Endothelial cell of umbilical vein (primary cell): ENCODE data around the gene RNF145. TPM values are rescaled to one million over a fixed set of nuclear protein-coding genes. Genes with fewer than 3 reads are reported as not detected.

Experiments
- BruUV-seq: library from RNA; stranded (reverse); fragments of 400-500 nt; replicated peaks from 2 replicates; lab custom pipeline; 2021; lab: Mats Ljungman, UMichigan
- CTCF ChIA-PET: fragments of 300-600, 350-600 bp; sonication (Branson Sonifier 250); formaldehyde crosslinking; loops from one replicate; lab custom pipeline; 2021; ENCODE audit warnings: antibody characterized with exemption, inconsistent platforms; lab: Charles Lee
- POLR2A ChIA-PET: fragments of 300-600, 350-600 bp; sonication (Branson Sonifier 250); formaldehyde crosslinking; loops from one replicate; lab custom pipeline; 2021; ENCODE audit warnings: antibody characterized with exemption, inconsistent platforms; lab: Charles Lee
- DNase-seq: peaks from one replicate; pipeline ENCODE4 v3.0.0-alpha.2; 2011; ENCODE audit warnings: low read depth, low spot score
- FAIRE-seq: peaks from 2 replicates; lab custom pipeline; 2011; peaks lifted over from hg19 to GRCh38; lab: Jason Lieb, UNC
- H2AFZ ChIP-seq: 2 replicates; pipeline ENCODE4 v1.6.0; 2012; ENCODE audit warnings: low read depth, low read length, control low read depth, inconsistent platforms
- H3K27ac ChIP-seq: 2 replicates; pipeline ENCODE4 v1.5.1; 2011; ENCODE audit warnings: low read depth, mild to moderate bottlenecking, control low read depth, low read length, moderate library complexity; ENCODE audit not compliant: insufficient read depth
- H3K27me3 ChIP-seq, 2 experiments: 2 replicates each; pipeline versions ENCODE4 v1.6.0 to v1.6.1; 2011; ENCODE audit warnings: low read length in 2 of 2, mixed read lengths in 1 of 2; ENCODE audit not compliant: control insufficient read depth in 2 of 2, insufficient read depth in 2 of 2
- H3K36me3 ChIP-seq, 2 experiments: 2 replicates in 1 of 2; 3 replicates in 1 of 2; pipeline ENCODE4 v1.5.1; 2011; ENCODE audit warnings: low read length in 2 of 2, mild to moderate bottlenecking in 1 of 2, moderate library complexity in 1 of 2; ENCODE audit not compliant: control insufficient read depth in 2 of 2, insufficient read depth in 2 of 2; ENCODE audit errors: extremely low read depth in 1 of 2
- H3K4me1 ChIP-seq: 3 replicates; pipeline ENCODE4 v1.5.1; 2011; ENCODE audit warnings: mild to moderate bottlenecking, low read length; ENCODE audit not compliant: control insufficient read depth, insufficient read depth; ENCODE audit errors: extremely low read depth
- H3K4me2 ChIP-seq: 2 replicates; pipeline ENCODE4 v1.6.1; 2011; ENCODE audit warnings: low read length, control low read depth, mixed read lengths; ENCODE audit not compliant: insufficient read depth
- H3K4me3 ChIP-seq, 3 experiments: fragments of 200-600 bp in 1 of 3; sonication (generic), shearing (Covaris generic) in 1 of 3; replicated peaks in 1 of 3; 2 replicates each; pipeline ENCODE4 v1.5.1; 2011 to 2016; ENCODE audit warnings: control low read depth in 3 of 3, low read length in 3 of 3, mild to moderate bottlenecking in 2 of 3, inconsistent platforms in 1 of 3, low read depth in 1 of 3, moderate library complexity in 1 of 3; ENCODE audit not compliant: insufficient read depth in 1 of 3
- H3K79me2 ChIP-seq: 2 replicates; pipeline ENCODE4 v1.6.0; 2012; ENCODE audit warnings: low read length, inconsistent platforms; ENCODE audit not compliant: control insufficient read depth, insufficient read depth
- H3K9ac ChIP-seq: replicated peaks from 2 replicates; pipeline ENCODE3; 2011; ENCODE audit warnings: low read length, control low read depth; ENCODE audit not compliant: insufficient read depth; ENCODE audit errors: extremely low read depth
- H3K9me1 ChIP-seq: replicated peaks from 3 replicates; pipeline ENCODE4 v1.6.0; 2011; ENCODE audit warnings: mild to moderate bottlenecking, low read length; ENCODE audit not compliant: control insufficient read depth, insufficient read depth; ENCODE audit errors: extremely low read depth
- H3K9me3 ChIP-seq: replicated peaks from 2 replicates; pipeline ENCODE4 v1.5.1; 2012; ENCODE audit warnings: low read length, inconsistent platforms; ENCODE audit not compliant: control insufficient read depth, insufficient read depth
- H4K20me1 ChIP-seq: replicated peaks from 2 replicates; pipeline ENCODE3; 2011; ENCODE audit warnings: mild to moderate bottlenecking, low read length; ENCODE audit not compliant: control insufficient read depth, insufficient read depth; ENCODE audit errors: extremely low read depth
- EZH2 ChIP-seq: IDR thresholded peaks from 2 replicates; pipeline ENCODE4 v1.6.1; 2012; ENCODE audit warnings: borderline replicate concordance, low read depth, mild to moderate bottlenecking, moderate library complexity, low read length, inconsistent platforms; ENCODE audit not compliant: severe bottlenecking
- FOS ChIP-seq: IDR thresholded peaks from 2 replicates; pipeline ENCODE4 v1.6.1; 2011; ENCODE audit warnings: mild to moderate bottlenecking, low read length, moderate library complexity, borderline replicate concordance; ENCODE audit not compliant: insufficient read depth
- GATA2 ChIP-seq: IDR thresholded peaks from 2 replicates; pipeline ENCODE4 v1.7.0; 2011; ENCODE audit warnings: low read depth, mild to moderate bottlenecking, moderate library complexity, mixed read lengths, low read length; ENCODE audit not compliant: insufficient read length, insufficient read depth
- JUN ChIP-seq: IDR thresholded peaks from 2 replicates; pipeline ENCODE4 v1.6.1; 2011; ENCODE audit warnings: borderline replicate concordance, low read depth; ENCODE audit not compliant: insufficient read length, insufficient read depth
- MYC ChIP-seq: IDR thresholded peaks from one replicate; pipeline ENCODE4 v1.6.1; 2011; ENCODE audit warnings: mild to moderate bottlenecking, low read depth, low read length
- POLR2A ChIP-seq: IDR thresholded peaks from 2 replicates; pipeline ENCODE4 v1.6.1; 2012; ENCODE audit warnings: low read depth, mild to moderate bottlenecking, control low read depth, low read length
- POLR2AphosphoS5 ChIP-seq: IDR thresholded peaks from 2 replicates; pipeline ENCODE4 v1.6.1; 2012; ENCODE audit warnings: low read depth, mild to moderate bottlenecking, control low read depth, low read length, moderate library complexity; ENCODE audit not compliant: insufficient read depth
- dilution Hi-C: fragments of 300-500 bp; cut with MboI; formaldehyde crosslinking; loops from one replicate; pipeline ENCODE4 v1.15.0; 2019; ENCODE audit warnings: low sequenced_read_pairs; ENCODE audit not compliant: extremely low pct_ligation_motif_present
- intact Hi-C: fragments of 100-400 bp; cut with micrococcal nuclease; formaldehyde crosslinking; loops from one replicate; pipeline ENCODE4 v1.10.0; 2022
- polyA plus RNA-seq, 4 experiments: library from polyadenylated mRNA; depleted of rRNA in 3 of 4; stranded (reverse) in 3 of 4; unstranded in 1 of 4; fragments of >200 nt; gene quantifications; 2 replicates each; pipeline versions ENCODE4 v1.2.1 to v1.2.3, GENCODE V29; 2011 to 2012; ENCODE audit warnings: missing spikeins in 1 of 4
- total RNA-seq: library from RNA; stranded (reverse); gene quantifications from 2 replicates; pipeline ENCODE4 v1.2.3, GENCODE V29; 2021
- TF ChIP-seq, protein P1 (sequence below): IDR thresholded peaks from 2 replicates; pipeline ENCODE4 v1.6.1; 2011; ENCODE audit not compliant: insufficient read depth, insufficient read length
- TF ChIP-seq, protein P2 (sequence below), 2 donors: IDR thresholded peaks; 1 replicate in 1 of 2; 2 replicates in 1 of 2; pipeline ENCODE4 v1.5.1; 2011; ENCODE audit warnings: low read length in 2 of 2, mild to moderate bottlenecking in 2 of 2, moderate library complexity in 2 of 2, control low read depth in 1 of 2, inconsistent platforms in 1 of 2, low read depth in 1 of 2; ENCODE audit not compliant: insufficient read depth in 1 of 2; ENCODE audit errors: extremely low read depth in 1 of 2

RNF145 gene
- total and polyA plus RNA-seq, 2 donors (not counting 3 experiments of a cell fraction or from before 2014, with no cell fraction given), result 39.4 to 62.3 TPM

DNA sequence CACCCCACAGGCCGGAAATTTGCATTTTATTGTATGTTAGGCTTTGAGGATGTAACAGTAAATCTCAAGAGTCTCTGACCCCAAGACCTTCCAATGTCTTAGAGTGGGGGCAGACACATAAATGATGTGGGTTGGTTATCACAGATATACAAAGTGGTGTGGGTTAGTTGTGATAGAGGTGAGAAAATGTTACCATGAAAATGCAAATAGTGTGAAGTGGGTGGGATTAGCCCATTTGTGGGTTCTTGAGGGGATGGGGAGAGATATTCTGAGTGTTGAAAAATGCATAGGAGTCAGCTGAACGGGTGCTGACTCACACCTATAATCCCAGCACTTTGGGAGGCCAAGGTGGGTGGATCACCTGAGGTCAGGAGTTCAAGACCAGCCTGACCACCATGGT lies 7.9 kb upstream of the RNF145 start:
- dilution Hi-C loops, result no loop called here
- intact Hi-C loops, result no loop called here
- Histone ChIP-seq H3K4me1 (no peaks in the 10 kb centered on the region), H4K20me1 (no peaks in the 10 kb centered on the region), H3K36me3 (no peaks in the 10 kb centered on the region), H3K4me2 (no peak overlapping the region), H3K9me3 (no peaks in the 10 kb centered on the region), H3K27me3 (peaks cover 0 to 6% of the 10 kb centered on the region in 2 experiments), H2AFZ (no peak overlapping the region), H3K27ac (no peak overlapping the region), H3K9me1 (no peaks in the 10 kb centered on the region), H3K79me2 (no peaks in the 10 kb centered on the region), H3K9ac (no peak overlapping the region), H3K4me3 (no peak overlapping the region)
- ChIA-PET POLR2A (no interaction called here), CTCF (interaction anchor here (1.5 kb wide), 1 partner anchor 60 kb away, joined by 8 read pairs; no protein-coding TSS in a partner anchor)
- FAIRE-seq (no peak), DNase-seq (no peak)
- TF ChIP-seq POLR2A (no peak), MYC (no peak), EZH2 (no peak), POLR2AphosphoS5 (no peak), JUN (no peak), FOS (no peak), GATA2 (no peak)
- TF ChIP-seq, protein P1, sequence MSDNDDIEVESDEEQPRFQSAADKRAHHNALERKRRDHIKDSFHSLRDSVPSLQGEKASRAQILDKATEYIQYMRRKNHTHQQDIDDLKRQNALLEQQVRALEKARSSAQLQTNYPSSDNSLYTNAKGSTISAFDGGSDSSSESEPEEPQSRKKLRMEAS, result no peak
- TF ChIP-seq, protein P2, sequence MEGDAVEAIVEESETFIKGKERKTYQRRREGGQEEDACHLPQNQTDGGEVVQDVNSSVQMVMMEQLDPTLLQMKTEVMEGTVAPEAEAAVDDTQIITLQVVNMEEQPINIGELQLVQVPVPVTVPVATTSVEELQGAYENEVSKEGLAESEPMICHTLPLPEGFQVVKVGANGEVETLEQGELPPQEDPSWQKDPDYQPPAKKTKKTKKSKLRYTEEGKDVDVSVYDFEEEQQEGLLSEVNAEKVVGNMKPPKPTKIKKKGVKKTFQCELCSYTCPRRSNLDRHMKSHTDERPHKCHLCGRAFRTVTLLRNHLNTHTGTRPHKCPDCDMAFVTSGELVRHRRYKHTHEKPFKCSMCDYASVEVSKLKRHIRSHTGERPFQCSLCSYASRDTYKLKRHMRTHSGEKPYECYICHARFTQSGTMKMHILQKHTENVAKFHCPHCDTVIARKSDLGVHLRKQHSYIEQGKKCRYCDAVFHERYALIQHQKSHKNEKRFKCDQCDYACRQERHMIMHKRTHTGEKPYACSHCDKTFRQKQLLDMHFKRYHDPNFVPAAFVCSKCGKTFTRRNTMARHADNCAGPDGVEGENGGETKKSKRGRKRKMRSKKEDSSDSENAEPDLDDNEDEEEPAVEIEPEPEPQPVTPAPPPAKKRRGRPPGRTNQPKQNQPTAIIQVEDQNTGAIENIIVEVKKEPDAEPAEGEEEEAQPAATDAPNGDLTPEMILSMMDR (IDR thresholded peaks at IDR 0.05; ENCODE audit: extremely low read depth in 1 of 2, insufficient read depth in 1 of 2, low read depth in 1 of 2, low read length in 2 of 2), result no peak
- BruUV-seq, result no TSS peak
